SK-N-SH treated with all-trans-retinoic acid at 6 μM for 48 hours (cell line): ENCODE results near the gene CDH24.
A peak's percentile ranks its signal among the peaks of the same experiment; 100 is the strongest.

Source experiments
- ATAC-seq: fragments of 200-7000 bp; cut with Tn5 transposase; 3 replicates; pipeline ENCODE4 v1.9.1; 2020; ENCODE audit warnings: mild to moderate bottlenecking, moderate library complexity
- ARNTL ChIP-seq: fragments of 450-650 bp; formaldehyde crosslinking; IDR thresholded peaks from 2 replicates; pipeline ENCODE4 v1.5.0; 2020; ENCODE audit warnings: low read depth, mild to moderate bottlenecking, moderate library complexity, borderline replicate concordance
- BACH2 ChIP-seq: fragments of 250-450 bp; sonication (Bioruptor Pico); IDR thresholded peaks from 2 replicates; pipeline ENCODE4 v1.9.0; 2021; ENCODE audit warnings: mild to moderate bottlenecking, borderline replicate concordance
- CSDC2 ChIP-seq: fragments of 250-450 bp; sonication (Bioruptor Pico); IDR thresholded peaks from 2 replicates; pipeline ENCODE4 v1.5.0; 2020; ENCODE audit warnings: mild to moderate bottlenecking, moderate library complexity
- GLIS3 ChIP-seq: fragments of 250-450 bp; sonication (Bioruptor Pico); IDR thresholded peaks from 2 replicates; pipeline ENCODE4 v1.5.0; 2020; ENCODE audit warnings: mild to moderate bottlenecking, moderate library complexity
- ISL1 ChIP-seq: fragments of 250-450 bp; sonication (Bioruptor Pico); IDR thresholded peaks from 2 replicates; pipeline ENCODE4 v2.1.2; 2022; ENCODE audit warnings: mild to moderate bottlenecking, moderate library complexity
- OSR1 ChIP-seq: fragments of 250-450 bp; sonication (Bioruptor Pico); IDR thresholded peaks from 2 replicates; pipeline ENCODE4 v1.8.0; 2022; ENCODE audit warnings: moderate library complexity, mild to moderate bottlenecking, inconsistent platforms
- PPARA ChIP-seq: fragments of 250-450 bp; sonication (Bioruptor Pico); IDR thresholded peaks from 2 replicates; pipeline ENCODE4 v1.5.0; 2020; ENCODE audit warnings: mild to moderate bottlenecking, borderline replicate concordance
- RARB ChIP-seq: fragments of 250-450 bp; sonication (Bioruptor Pico); IDR thresholded peaks from 2 replicates; pipeline ENCODE4 v1.8.0; 2021; ENCODE audit warnings: mild to moderate bottlenecking, moderate library complexity
- SNAI2 ChIP-seq: fragments of 250-450 bp; sonication (Bioruptor Pico); IDR thresholded peaks from 2 replicates; pipeline ENCODE4 v1.5.0; 2020; ENCODE audit warnings: mild to moderate bottlenecking, moderate library complexity
- TCF4 ChIP-seq: fragments of 250-450 bp; sonication (Bioruptor Pico); IDR thresholded peaks from 2 replicates; pipeline ENCODE4 v1.8.0; 2021; ENCODE audit warnings: mild to moderate bottlenecking, moderate library complexity, borderline replicate concordance
- TOX ChIP-seq: fragments of 250-450 bp; sonication (Bioruptor Pico); IDR thresholded peaks from 2 replicates; pipeline ENCODE4 v1.8.0; 2021; ENCODE audit warnings: mild to moderate bottlenecking, moderate library complexity, borderline replicate concordance
- ZFP3 ChIP-seq: fragments of 250-450 bp; sonication (Bioruptor Pico); IDR thresholded peaks from 2 replicates; pipeline ENCODE4 v1.5.0; 2020; ENCODE audit warnings: mild to moderate bottlenecking, moderate library complexity
- ZFP30 ChIP-seq: fragments of 450-650 bp; formaldehyde crosslinking; IDR thresholded peaks from 2 replicates; pipeline ENCODE4 v1.5.0; 2022; ENCODE audit warnings: mild to moderate bottlenecking, moderate library complexity
- ZNF565 ChIP-seq: fragments of 450-650 bp; formaldehyde crosslinking; conservative IDR thresholded peaks from 2 replicates; pipeline ENCODE4 v1.5.0; 2020; ENCODE audit warnings: low read depth, mild to moderate bottlenecking, moderate library complexity
- ZNF70 ChIP-seq: fragments of 450-650 bp; formaldehyde crosslinking; IDR thresholded peaks from 2 replicates; pipeline ENCODE4 v1.5.0; 2020; ENCODE audit warnings: mild to moderate bottlenecking, moderate library complexity
- ZNF8 ChIP-seq: fragments of 450-650 bp; formaldehyde crosslinking; IDR thresholded peaks from 2 replicates; pipeline ENCODE4 v1.5.0; 2020; ENCODE audit warnings: mild to moderate bottlenecking, moderate library complexity
- TF ChIP-seq, protein P1 (sequence below): fragments of 250-450 bp; sonication (Bioruptor Pico); IDR thresholded peaks from 2 replicates; pipeline ENCODE4 v1.8.0; 2021; ENCODE audit warnings: low read depth, mild to moderate bottlenecking, moderate library complexity, borderline replicate concordance
- TF ChIP-seq, protein P2 (sequence below): fragments of 250-450 bp; sonication (Bioruptor Pico); IDR thresholded peaks from 2 replicates; pipeline ENCODE4 v1.8.0; 2020; ENCODE audit warnings: mild to moderate bottlenecking, moderate library complexity, borderline replicate concordance
- TF ChIP-seq, protein P3 (sequence below): fragments of 250-450 bp; sonication (Bioruptor Pico); IDR thresholded peaks from 2 replicates; pipeline ENCODE4 v1.5.1; 2021; ENCODE audit warnings: mild to moderate bottlenecking, moderate library complexity
- TF ChIP-seq, protein P4 (sequence below): fragments of 250-450 bp; sonication (Bioruptor Pico); IDR thresholded peaks from 2 replicates; pipeline ENCODE4 v1.5.1; 2020; ENCODE audit warnings: low read depth, mild to moderate bottlenecking, moderate library complexity
- TF ChIP-seq, protein P5 (sequence below): fragments of 250-450 bp; sonication (Bioruptor Pico); IDR thresholded peaks from 2 replicates; pipeline ENCODE4 v1.5.0; 2020; ENCODE audit warnings: mild to moderate bottlenecking, moderate library complexity

The CDH24 gene

DNA sequence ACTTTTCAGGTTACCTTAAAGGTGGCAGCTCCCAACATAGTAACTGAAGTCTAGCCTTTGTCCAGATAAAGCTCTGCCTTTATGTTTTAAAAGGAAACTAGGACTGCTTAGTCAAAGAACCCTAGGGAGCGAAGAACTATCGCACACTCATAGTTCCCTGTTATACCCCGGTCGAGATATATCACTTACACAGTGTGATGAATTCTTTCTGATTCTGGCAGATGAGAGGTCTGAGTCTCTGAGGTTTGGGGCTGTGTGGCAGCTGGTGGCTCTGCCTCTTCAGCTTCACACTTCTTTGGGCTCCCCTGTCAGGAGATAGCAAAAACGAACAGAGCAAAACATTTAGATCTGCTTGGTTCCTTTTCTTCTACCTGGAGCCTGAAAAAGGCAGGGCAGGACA is 20.6 kb upstream of the CDH24 start:
- no peak for TF ChIP-seq ZNF565
- no peak for TF ChIP-seq CSDC2 (CRISPR knock-in tag)
- no peak for TF ChIP-seq ZFP3 (CRISPR knock-in tag)
- TF ChIP-seq, protein P1, sequence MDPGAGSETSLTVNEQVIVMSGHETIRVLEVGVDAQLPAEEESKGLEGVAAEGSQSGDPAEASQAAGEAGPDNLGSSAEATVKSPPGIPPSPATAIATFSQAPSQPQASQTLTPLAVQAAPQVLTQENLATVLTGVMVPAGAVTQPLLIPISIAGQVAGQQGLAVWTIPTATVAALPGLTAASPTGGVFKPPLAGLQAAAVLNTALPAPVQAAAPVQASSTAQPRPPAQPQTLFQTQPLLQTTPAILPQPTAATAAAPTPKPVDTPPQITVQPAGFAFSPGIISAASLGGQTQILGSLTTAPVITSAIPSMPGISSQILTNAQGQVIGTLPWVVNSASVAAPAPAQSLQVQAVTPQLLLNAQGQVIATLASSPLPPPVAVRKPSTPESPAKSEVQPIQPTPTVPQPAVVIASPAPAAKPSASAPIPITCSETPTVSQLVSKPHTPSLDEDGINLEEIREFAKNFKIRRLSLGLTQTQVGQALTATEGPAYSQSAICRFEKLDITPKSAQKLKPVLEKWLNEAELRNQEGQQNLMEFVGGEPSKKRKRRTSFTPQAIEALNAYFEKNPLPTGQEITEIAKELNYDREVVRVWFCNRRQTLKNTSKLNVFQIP (CRISPR knock-in tag), result no peak
- no peak for TF ChIP-seq OSR1 (CRISPR knock-in tag)
- TF ChIP-seq, protein P2, sequence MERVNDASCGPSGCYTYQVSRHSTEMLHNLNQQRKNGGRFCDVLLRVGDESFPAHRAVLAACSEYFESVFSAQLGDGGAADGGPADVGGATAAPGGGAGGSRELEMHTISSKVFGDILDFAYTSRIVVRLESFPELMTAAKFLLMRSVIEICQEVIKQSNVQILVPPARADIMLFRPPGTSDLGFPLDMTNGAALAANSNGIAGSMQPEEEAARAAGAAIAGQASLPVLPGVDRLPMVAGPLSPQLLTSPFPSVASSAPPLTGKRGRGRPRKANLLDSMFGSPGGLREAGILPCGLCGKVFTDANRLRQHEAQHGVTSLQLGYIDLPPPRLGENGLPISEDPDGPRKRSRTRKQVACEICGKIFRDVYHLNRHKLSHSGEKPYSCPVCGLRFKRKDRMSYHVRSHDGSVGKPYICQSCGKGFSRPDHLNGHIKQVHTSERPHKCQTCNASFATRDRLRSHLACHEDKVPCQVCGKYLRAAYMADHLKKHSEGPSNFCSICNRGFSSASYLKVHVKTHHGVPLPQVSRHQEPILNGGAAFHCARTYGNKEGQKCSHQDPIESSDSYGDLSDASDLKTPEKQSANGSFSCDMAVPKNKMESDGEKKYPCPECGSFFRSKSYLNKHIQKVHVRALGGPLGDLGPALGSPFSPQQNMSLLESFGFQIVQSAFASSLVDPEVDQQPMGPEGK (CRISPR knock-in tag), result no peak
- TF ChIP-seq TCF4 (CRISPR knock-in tag), result no peak
- TF ChIP-seq RARB, result no peak
- TF ChIP-seq TOX (CRISPR knock-in tag), result no peak
- TF ChIP-seq PPARA (CRISPR knock-in tag), result no peak
- ATAC-seq, result no peak

DNA sequence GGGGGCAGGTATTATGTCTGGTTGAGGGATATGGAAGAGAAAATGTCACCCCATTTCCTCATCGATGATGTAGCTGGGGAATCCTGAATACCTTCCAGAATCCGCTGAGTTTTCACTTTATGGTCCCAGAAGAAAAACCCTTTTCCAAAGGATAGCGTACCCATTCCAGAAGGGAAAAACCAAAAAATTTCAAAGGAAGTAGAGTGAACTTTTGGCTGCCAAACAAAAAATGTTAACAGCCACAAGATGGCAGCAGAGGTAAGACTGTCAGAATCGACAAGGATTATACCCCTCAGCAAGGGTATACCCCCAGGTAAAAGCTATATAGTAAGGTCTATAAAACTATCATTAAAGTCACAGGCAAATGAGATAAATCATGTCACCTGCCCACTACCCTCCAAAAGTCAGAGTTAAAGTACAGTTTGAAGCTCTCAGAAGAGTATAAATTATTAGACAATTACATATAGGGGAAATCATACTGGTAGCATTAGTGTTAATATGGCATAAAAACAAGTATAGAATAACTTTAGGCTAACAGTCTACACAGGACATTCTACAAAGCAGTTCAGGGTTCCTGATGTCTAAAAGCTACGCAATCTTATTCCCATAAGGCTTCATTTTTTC is 19.6 kb upstream of the CDH24 start:
- peak; percentile 54; the same call in 2 of the 3 replicates for ATAC-seq
- TF ChIP-seq TCF4 (CRISPR knock-in tag), result no peak
- TF ChIP-seq BACH2 (CRISPR knock-in tag), result no peak
- no peak for TF ChIP-seq ZNF8 (CRISPR knock-in tag)
- TF ChIP-seq OSR1 (CRISPR knock-in tag), result no peak
- TF ChIP-seq, protein P3, sequence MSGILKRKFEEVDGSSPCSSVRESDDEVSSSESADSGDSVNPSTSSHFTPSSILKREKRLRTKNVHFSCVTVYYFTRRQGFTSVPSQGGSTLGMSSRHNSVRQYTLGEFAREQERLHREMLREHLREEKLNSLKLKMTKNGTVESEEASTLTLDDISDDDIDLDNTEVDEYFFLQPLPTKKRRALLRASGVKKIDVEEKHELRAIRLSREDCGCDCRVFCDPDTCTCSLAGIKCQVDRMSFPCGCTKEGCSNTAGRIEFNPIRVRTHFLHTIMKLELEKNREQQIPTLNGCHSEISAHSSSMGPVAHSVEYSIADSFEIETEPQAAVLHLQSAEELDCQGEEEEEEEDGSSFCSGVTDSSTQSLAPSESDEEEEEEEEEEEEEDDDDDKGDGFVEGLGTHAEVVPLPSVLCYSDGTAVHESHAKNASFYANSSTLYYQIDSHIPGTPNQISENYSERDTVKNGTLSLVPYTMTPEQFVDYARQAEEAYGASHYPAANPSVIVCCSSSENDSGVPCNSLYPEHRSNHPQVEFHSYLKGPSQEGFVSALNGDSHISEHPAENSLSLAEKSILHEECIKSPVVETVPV (CRISPR knock-in tag), result no peak
- no peak for TF ChIP-seq ZFP30 (CRISPR knock-in tag)
- no peak for TF ChIP-seq TOX (CRISPR knock-in tag)
- no peak for TF ChIP-seq ZNF70
- TF ChIP-seq, protein P1 (CRISPR knock-in tag), result no peak
- TF ChIP-seq, protein P2 (CRISPR knock-in tag), result no peak
- TF ChIP-seq ZNF565, result no peak
- TF ChIP-seq CSDC2 (CRISPR knock-in tag), result no peak
- no peak for TF ChIP-seq SNAI2 (CRISPR knock-in tag)
- TF ChIP-seq ZFP3 (CRISPR knock-in tag), result no peak
- no peak for TF ChIP-seq RARB
- TF ChIP-seq ISL1, result no peak

DNA sequence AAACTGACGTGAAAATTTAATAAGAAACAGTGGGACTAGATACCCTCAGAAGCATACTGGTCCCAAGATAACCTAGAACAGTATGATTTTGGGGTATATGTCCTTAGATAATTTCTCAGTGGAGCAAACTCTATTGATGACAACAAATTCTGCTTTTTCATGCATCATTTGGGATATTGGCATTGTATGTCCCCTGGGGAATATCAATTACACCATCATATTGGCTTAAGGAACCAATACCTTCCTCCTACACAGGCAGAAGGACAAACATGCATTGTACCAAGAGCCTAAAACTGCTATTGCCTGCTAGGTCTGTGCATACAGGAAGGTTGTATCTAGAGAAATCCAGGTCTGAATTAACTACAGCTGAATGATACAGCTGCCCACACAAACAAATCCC is 17.6 kb upstream of the CDH24 start:
- TF ChIP-seq BACH2 (CRISPR knock-in tag) (no peak), ZNF565 (no peak), TOX (CRISPR knock-in tag) (no peak), SNAI2 (CRISPR knock-in tag) (no peak), RARB (no peak), ZNF8 (CRISPR knock-in tag) (no peak), GLIS3 (CRISPR knock-in tag) (no peak), ISL1 (no peak), OSR1 (CRISPR knock-in tag) (no peak), ARNTL (CRISPR knock-in tag) (no peak)
- TF ChIP-seq, protein P4, sequence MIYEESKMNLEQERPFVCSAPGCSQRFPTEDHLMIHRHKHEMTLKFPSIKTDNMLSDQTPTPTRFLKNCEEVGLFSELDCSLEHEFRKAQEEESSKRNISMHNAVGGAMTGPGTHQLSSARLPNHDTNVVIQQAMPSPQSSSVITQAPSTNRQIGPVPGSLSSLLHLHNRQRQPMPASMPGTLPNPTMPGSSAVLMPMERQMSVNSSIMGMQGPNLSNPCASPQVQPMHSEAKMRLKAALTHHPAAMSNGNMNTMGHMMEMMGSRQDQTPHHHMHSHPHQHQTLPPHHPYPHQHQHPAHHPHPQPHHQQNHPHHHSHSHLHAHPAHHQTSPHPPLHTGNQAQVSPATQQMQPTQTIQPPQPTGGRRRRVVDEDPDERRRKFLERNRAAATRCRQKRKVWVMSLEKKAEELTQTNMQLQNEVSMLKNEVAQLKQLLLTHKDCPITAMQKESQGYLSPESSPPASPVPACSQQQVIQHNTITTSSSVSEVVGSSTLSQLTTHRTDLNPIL (CRISPR knock-in tag), result no peak
- TF ChIP-seq, protein P5, sequence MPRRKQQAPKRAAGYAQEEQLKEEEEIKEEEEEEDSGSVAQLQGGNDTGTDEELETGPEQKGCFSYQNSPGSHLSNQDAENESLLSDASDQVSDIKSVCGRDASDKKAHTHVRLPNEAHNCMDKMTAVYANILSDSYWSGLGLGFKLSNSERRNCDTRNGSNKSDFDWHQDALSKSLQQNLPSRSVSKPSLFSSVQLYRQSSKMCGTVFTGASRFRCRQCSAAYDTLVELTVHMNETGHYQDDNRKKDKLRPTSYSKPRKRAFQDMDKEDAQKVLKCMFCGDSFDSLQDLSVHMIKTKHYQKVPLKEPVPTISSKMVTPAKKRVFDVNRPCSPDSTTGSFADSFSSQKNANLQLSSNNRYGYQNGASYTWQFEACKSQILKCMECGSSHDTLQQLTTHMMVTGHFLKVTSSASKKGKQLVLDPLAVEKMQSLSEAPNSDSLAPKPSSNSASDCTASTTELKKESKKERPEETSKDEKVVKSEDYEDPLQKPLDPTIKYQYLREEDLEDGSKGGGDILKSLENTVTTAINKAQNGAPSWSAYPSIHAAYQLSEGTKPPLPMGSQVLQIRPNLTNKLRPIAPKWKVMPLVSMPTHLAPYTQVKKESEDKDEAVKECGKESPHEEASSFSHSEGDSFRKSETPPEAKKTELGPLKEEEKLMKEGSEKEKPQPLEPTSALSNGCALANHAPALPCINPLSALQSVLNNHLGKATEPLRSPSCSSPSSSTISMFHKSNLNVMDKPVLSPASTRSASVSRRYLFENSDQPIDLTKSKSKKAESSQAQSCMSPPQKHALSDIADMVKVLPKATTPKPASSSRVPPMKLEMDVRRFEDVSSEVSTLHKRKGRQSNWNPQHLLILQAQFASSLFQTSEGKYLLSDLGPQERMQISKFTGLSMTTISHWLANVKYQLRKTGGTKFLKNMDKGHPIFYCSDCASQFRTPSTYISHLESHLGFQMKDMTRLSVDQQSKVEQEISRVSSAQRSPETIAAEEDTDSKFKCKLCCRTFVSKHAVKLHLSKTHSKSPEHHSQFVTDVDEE, result no peak
- ATAC-seq, result no peak
